ENCODE results near the gene LRCH4.

GRCh38 chr7:100540073-100540723, 45.7 kb downstream of the LRCH4 start:
- TF ChIP-seq CTCF (IDR thresholded peaks at IDR 0.05; ENCODE audit: low read depth, low read length) (no peak), POLR2A (IDR thresholded peaks at IDR 0.05; ENCODE audit: extremely low read depth, insufficient read length) (no peak), MYC (IDR thresholded peaks at IDR 0.05; ENCODE audit: low read depth, low read length) (no peak), MAX (IDR thresholded peaks at IDR 0.05; ENCODE audit: low read depth, low read length) (no peak)
